22Rv1 (cell line): ENCODE data around the gene TXNDC11.

Source experiments
- H3K27ac ChIP-seq: fragments of 450-650 bp; 2 replicates; pipeline ENCODE4 v1.5.1; 2017
- CTCF ChIP-seq: fragments of 450-650 bp; IDR thresholded peaks from 2 replicates; pipeline ENCODE4 v1.5.1; 2017; ENCODE audit warnings: mild to moderate bottlenecking
- ZFX ChIP-seq: fragments of 450-650 bp; IDR thresholded peaks from 2 replicates; pipeline ENCODE4 v1.6.1; 2017; ENCODE audit warnings: antibody characterized with exemption, borderline replicate concordance

Gene TXNDC11

GRCh38 chr16:11672206-11673090, 70.2 kb downstream of the TXNDC11 start:
- H3K27ac ChIP-seq: no peak overlapping the region

GRCh38 chr16:11671676-11672075, 71.0 kb downstream of the TXNDC11 start:
- no peak overlapping the region for H3K27ac ChIP-seq
- TF ChIP-seq ZFX: no peak
- TF ChIP-seq CTCF: no peak

More at GRCh38 chr16:11672206-11673090, 70.2 kb downstream of the TXNDC11 start:
- TF ChIP-seq ZFX: no peak
- TF ChIP-seq CTCF: no peak

- H3K27ac ChIP-seq: no peak overlapping the region
- no peak for TF ChIP-seq ZFX
- no peak for TF ChIP-seq CTCF
These were observed 71.4 kb downstream of the TXNDC11 start for GRCh38 chr16:11671271-11671670.

GRCh38 chr16:11670171-11671131, 72.2 kb downstream of the TXNDC11 start:
- H3K27ac ChIP-seq: no peak overlapping the region
- TF ChIP-seq CTCF (no peak), ZFX (no peak)

- H3K27ac ChIP-seq: no peak overlapping the region
- TF ChIP-seq ZFX (no peak), CTCF (no peak)
These were observed 73.1 kb downstream of the TXNDC11 start for GRCh38 chr16:11669380-11670146.

GRCh38 chr16:11668623-11669379, 73.9 kb downstream of the TXNDC11 start:
- TF ChIP-seq ZFX (no peak), CTCF (no peak)

More at GRCh38 chr16:11668623-11669379, 73.9 kb downstream of the TXNDC11 start:
- H3K27ac ChIP-seq: no peak overlapping the region
